Mammary epithelial cell (primary cell): ENCODE measurements around the gene RAI2.

ENCODE experiments used
- CTCF ChIP-seq, 2 donors: IDR thresholded peaks in 1 of 2; conservative IDR thresholded peaks in 1 of 2; 2 replicates each; pipeline ENCODE4 v1.5.1; 2011 to 2012; ENCODE audit warnings: inconsistent platforms in 2 of 2, low read length in 2 of 2, mild to moderate bottlenecking in 2 of 2, control low read depth in 1 of 2, low read depth in 1 of 2; ENCODE audit not compliant: insufficient read depth in 1 of 2; ENCODE audit errors: extremely low read depth in 1 of 2
- EZH2 ChIP-seq: IDR thresholded peaks from 2 replicates; pipeline ENCODE4 v1.6.1; 2012; ENCODE audit warnings: low read length, inconsistent platforms, borderline replicate concordance

- TF ChIP-seq CTCF (conservative IDR thresholded peaks at IDR 0.05 in 1 of 2, IDR thresholded peaks at IDR 0.05 in 1 of 2; ENCODE audit: extremely low read depth in 1 of 2, insufficient read depth in 1 of 2, low read depth in 1 of 2, low read length in 2 of 2) (no peak), EZH2 (no peak)
These were observed 41.0 kb downstream of the RAI2 start for GRCh38 chrX:17820100-17820499.
